Germinal center (tissue), 1 donor: ENCODE data around the gene GPR84.
"Not testable (repeated sequence)": the region's sequence is repeated elsewhere in the genome, so short reads cannot be mapped to it uniquely, and the experiment has no call there.

Experiments used
- DNase-seq: peaks from one replicate; pipeline ENCODE4 v3.0.0; 2012; ENCODE audit warnings: mixed read lengths, low spot score

The GPR84 gene

DNA sequence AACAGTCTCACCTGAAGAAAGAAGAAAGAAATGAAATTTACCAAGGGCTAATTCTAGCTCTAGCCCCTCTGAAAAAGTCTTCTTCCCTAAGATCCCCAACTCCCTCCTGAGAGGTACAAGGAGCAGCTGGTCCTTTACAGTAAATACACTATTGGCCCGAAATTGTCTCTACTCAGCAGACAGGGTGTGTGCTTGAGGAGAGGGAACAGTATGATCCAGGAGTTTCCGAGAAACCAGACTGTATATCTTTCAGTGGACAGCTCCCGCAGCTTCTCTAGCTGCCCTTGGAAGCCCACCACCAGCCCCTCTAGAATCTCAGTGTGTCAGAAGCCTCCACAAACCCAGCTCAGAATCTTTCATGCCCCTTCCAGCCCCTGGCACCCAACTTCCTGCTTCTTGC is 8.1 kb downstream of the GPR84 start:
- no peak for DNase-seq

DNA sequence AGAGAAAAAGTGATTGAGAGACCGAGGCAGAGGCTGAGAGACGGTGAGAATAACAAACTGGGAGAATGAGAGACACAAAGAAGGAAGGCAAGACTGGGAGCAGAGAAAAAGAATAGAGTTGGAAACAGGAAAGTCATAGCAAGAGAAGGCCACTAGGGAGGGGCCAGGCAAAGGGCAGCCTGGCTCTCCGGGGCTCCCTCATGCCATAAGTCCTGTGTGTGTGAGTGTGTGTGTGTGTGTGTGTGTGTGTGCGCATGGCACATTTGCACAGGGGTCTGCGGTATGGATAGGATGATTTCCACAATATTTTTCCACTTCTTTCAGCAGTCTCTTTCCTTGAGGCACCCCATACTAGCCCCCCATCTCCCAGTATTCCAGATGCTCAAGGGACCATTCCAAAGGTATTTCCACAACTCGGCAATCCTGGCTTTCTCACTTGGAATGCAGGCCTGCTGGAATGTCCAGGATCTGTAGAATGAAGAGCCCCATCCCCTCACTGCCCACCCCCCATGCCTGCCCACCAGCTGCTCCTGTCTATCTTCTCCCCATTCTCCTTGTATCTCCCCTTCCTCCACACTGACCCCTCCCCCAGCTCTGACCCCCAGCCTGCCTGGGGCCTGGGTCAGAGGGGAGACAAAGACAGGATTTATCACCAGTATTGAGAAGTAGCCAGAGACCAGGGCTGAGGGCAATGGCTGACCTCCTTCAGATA is 9.0 kb downstream of the GPR84 start:
- DNase-seq, result no peak

DNA sequence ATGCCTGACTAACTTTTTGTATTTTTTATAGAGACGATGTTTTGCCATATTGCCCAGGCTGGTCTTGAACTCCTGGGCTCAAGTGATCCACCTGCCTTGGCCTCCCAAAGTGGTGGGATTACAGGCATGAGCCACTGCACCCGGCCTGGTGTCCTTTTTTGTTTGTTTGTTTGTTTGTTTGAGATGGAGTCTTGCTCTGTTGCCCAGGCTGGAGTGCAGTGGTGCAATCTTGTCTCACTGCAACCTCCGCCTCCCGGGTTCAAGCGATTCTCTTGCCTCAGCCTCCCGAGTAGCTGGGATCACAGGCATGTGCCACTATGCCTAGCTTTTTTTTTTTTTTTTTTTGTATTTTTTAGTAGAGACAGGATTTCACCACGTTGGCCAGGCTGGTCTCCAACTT is 10.0 kb downstream of the GPR84 start:
- not testable (repeated sequence) for DNase-seq

DNA sequence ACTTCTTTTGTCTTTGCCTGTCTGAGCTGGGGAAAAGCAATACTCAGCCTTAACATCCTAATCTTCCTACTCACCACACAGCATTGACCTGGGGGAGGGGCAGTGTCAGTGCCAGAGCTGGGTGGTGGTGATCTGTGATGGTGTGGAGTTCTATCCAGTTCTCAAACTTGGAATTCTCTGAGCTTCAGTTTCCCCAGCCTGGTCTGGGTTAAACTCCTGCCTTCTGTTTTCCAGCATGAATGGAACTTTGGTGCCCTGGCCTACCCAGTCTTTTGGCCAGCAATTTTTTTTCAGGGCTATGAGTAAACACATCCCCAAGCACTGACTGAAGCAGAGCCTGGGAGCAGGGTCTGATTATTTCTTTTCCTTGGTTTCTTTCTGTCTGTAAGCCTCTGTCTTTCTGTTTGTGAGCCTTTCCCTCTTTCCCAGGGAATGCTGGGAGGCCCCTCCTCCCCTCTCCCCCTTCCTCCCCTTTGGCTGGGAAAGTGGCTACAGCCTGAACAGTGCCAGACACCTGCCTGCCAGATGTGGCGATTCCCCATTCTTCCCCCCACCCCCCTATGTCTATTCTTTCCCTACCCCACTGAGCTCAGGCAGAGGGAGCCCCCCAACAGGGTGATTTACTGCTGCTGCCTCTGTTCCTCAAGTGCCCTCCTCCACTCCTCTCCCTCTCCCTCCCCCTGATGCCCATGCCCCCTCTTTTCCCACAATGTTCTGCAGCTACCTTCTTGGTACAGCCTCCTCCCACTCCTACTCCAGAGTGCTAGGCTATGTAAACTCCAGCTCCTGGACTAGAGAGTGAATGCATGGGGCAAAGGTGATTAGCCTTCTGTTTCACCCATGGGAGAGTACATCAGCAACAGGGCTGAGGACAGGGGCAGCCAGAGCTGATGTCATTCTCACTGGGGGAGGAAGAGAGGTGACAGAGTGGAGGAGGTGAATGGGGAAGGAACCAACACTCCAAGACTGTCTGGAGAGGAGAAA is 11.1 kb downstream of the GPR84 start:
- DNase-seq, result no peak

DNA sequence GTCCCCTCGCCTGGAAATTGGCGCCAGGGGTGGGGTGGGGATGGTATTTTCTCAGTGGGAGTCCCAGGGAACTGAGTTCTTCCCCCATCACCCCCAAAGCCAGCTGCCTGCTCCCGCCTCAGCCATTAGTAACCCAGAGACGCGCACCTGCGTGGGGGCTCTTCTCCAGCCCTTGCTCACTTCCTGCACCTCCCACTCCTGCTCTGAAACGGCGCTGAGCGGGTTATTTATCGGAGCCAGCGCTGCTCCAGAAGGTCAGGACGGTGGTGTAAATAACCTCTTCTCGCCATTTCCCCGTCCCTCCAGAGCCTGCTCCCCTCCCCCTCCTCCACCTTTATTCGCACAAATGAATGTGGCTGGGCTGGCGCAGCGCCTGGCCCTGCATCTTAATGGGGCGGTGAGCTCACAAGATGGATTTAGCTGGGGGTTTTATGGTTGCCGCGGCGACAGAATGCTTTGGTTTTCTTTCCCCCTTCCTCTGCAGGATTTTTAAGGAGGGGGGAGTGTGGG is 12.2 kb downstream of the GPR84 start:
- no peak for DNase-seq

DNA sequence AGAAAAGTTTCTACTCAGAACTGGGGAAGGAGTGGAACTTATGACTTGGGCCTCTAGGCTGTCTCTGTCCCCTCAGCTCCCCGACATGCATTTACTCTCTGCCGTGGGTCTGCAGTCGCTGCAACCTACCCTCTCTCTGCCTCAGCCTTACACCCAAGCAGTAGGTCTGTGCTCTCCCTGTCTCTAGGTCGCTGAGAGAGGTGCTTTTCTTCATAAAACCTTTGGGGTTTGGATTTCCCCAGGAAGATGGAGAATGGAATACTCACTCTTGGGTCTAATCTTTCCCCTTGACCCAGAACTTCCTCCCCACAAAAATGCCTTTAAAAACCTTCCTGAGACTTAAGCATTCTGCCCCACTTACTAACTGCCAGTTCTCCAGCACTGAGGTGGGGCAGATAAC is 12.9 kb downstream of the GPR84 start:
- DNase-seq, result no peak

DNA sequence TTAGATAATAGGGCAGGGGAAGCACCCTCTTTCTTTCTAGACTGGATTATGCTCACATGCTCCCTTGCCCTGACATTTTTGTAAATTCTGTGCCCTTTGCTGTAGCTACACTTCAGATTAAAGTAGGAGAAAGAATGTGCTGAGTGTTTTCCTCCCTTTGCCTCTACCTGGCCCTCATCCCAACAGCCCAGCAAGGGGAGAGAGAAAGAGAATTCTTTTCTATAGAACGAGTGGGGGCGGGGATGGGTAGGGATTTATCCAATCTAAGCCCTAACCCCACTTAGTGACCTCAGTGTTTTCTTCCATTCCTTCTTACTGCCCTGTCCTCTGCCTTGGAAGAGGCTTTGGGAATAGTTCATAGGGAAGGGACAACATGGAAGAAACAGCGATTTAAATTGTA is 13.5 kb downstream of the GPR84 start:
- no peak for DNase-seq

DNA sequence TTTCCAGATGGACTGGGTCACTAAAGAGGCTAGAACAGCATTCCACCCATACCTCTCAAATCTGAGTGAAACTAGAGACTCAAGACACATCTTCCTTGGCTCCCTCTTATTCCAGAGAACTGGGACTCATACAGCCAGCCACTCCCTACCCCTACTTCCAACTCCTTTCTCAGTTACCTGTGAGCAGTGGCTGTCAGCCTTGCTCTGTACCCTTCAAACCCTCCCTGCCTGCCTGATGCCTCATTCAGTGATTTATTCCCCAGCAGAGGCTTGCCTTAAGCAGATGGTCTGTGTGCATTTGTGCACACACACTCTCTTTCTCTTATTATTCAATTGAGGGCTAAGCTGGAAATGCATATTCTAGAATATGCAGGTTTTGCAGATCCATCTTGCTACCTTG is 14.6 kb downstream of the GPR84 start:
- no peak for DNase-seq

DNA sequence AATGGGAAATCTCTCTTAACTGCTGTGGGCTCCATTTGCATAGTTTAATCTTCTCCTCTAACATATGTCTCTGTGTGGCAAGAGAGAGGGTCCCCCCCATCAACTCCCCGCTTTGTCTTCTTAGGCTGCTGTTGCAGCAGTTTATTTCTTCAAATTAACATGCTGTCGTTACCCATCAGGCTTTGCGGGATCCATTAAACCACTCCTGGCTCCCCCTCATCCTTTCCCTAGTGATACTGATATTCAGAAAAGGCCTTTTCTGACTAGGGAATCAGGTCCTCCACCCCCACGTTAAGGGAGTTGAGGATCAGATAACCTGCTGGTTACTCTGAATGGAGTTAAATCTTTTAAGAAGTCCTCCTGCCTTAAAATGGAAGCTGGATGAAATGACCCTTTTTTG is 15.2 kb downstream of the GPR84 start:
- DNase-seq, result no peak

DNA sequence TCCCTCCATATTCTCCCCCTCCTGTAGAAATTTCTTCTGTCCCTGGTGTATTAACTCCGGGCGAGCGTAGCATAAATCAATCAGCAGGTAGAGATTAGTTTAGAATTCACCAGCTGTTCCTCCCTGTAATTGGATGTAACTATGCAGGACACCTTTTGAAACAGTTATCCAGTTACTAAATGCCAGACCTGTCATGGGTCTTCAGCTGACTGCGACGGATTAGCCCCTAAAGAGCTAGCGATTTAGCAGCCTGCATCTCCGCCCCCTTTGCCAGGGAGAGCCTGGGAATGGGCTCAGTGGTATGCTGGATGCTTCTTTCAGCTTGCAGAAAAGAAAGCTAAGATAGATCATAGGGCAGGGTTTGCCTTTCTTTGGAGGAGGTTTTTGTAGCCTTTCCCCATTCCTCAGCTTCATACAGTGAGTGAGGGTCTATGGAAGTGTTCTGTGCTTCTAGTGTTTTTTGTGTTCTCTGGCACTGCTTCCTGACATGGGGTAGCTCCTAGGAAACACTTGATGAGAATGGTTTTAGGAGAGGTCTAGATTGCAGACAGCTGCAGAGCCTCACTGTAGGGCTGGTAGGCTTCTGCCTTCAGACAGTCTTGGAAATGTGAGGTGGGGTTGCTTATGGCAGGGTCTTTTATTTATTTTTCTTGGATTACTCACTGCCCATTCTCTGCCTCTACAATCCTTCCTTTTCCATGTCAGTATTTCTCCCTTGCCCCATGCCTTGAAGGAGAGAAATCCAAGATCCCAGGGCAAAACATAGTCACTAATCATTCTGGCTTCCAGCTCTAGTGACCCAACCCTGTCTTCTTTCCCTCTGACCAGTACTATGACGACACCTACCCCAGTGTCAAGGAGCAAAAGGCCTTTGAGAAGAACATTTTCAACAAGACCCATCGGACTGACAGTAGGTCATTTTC is 22.6 kb downstream of the GPR84 start:
- no peak for DNase-seq

DNA sequence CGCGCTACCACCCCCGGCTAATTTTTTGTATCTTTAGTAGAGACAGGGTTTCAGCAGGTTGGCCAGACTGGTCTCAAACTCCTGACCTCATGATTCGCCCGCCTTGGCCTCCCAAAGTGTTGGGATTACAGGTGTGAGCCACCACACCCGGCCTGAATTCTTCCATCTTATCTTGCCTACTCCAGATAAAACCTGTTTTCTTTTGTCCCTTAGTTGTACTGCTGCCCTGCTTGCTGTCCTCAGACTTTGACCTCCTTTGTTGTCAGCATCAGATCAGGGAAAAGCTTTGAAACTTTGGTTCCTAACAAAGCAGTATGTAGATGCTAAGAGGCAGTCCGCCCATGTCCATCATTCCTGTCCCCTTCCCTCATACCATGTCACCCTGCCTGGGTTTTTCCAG is 23.4 kb downstream of the GPR84 start:
- DNase-seq, result no peak

DNA sequence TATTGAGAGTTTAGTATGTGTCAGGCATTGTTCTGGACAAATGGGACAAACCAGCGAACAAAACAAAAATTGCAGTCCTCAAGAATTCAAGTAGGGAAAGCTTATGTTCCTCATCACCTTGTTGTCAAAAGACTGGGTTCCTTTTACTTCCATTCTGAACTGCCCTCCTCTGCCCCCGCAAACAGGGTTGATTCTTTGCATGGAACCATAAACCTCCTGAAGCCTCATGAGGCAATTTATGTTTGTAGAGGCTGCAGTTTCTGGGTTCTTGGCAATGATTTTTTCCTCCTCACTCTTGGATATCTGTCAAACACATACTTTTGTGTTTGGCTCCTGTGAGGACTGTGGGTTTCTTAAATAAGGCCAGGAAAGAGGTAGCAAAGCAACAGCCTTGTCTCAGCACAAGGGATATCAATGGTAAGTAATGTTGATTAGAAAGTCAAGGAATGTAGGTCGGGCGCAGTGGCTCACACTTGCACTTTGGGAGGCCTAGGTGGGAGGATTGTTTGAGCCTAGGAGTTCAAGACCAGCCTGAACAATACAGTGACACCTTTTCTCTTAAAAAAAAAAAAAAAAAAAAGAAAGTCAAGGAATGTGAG is 25.5 kb downstream of the GPR84 start:
- DNase-seq, result no peak

DNA sequence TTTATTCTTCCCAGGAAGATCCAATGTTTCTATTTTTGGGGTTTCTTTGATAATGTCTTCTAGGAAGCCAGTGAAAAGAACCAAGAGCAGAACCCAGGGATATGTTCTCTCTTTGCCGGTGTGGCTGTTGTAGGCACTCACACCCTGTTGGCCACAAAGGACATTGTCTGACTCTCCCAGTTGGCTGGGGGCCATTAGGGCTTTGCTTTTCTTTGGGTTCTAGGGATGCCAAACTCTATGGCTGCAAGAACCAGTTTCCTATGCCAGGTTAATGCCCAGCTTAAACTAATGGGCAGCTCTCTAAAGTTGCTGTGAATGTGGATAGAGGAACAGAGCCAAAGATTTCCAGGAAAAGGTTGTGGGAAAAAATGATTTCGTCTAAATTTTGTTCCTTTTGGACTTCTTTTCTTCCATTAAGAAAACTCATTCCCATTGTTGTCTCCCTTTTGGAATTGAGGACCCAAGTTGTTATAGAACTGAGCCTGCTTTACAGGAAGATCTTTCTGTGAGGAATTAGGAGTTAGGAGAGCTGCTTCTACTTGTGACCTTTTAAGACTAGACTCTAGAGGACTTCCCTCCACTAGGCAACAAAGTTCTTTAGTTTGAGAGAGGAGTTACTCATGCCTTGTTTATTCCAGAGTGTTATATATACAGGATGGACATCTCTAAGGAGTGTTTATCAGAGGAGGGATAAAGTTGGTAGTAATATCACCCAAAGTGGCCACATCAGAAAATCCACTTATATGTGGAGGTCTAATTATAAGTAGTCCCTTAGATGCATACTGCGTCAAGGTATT is 26.2 kb downstream of the GPR84 start:
- no peak for DNase-seq

DNA sequence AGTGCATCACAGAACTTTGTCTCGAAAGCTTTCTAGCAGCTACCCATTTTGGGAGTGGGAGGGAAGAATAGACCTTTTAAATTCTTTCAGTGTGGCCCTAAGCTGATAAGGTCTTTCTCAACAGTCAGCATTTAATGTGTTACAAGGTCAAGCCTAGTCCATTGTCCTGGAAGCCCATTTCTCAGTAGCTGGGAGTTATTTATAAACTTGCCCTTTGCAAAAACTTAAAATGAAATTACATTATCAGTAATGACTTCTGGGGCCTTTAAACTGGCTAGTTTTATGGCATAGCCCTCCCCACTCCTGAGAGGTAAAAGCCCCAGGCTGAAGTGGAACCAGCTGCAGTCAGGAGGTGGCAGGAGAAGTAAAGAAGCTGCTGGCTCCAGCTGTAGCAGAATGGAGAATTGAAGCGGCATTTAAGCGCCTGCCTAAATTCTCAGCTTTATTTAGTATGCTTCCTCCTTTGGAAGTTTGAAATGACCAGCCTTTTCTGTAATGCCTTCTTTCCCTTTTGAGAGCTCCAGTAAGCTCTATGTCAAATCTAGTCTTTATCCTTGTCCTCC is 26.9 kb downstream of the GPR84 start:
- DNase-seq, result no peak

DNA sequence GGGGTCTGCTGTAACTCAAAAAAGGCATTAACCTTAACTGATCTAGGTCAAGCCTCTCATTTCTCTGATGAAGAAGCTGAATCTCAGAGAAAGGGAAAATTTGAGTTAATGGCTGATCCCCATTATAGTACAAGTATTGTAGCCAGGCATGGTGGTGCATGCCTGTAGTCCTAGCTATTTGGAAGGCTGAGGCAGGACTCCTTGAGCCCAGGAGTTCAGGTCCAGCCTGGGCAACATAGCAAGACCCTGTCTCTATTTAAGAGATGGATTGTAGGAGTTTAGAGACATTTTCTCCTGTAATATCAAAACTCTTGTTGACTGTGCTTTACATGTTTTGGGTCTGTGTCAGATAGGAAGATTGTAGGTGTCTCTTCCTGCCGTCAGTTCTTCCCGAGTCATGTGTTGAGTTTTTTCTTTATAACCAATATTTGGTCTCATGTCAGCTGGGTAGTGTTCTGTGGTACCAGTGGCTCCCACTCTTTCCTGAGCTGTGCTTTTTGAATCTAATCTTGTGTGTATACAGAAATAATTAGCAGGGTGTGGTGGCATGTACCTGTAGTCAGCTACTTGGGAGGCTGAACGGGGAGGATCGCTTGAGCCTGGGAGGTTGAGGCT is 30.8 kb downstream of the GPR84 start:
- DNase-seq, result no peak

DNA sequence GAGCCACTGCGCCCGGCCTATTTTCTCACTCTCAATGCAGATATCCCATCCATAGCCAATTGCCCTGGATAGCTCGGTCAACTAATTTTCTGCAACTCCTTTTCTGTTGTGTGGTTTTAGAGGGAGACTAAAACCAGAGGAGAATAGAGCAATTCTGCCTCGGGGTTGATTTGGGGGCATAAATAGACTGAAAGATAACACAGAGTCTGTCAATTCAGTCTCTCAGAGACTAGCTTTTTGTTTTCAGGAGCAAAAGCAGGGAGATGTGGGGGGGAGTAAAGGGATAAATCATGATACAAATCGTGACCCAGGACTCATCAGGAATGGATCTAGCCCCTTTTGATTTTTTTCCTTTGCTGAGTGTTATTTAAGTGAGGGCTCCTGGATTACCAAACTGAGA is 32.8 kb downstream of the GPR84 start:
- DNase-seq, result no peak

DNA sequence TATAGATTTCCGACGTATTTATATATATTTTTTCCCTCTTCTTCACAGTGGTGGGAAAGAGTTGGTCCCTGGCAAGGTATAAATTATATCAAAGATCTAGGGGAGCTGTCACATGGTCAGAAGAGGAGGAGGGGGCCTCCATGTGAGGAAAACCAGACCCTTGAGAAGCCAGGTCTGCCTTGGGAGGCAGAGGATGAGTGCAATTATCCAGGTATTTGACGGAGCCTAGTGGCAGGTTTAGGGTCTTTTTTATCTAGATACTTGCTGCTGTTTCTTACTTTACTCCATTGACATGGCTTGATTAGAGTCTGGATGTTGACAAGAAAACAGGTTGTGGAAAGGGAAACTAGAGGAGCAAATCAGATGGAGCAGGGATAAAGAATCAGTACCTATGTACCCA is 33.8 kb downstream of the GPR84 start:
- DNase-seq, result no peak

DNA sequence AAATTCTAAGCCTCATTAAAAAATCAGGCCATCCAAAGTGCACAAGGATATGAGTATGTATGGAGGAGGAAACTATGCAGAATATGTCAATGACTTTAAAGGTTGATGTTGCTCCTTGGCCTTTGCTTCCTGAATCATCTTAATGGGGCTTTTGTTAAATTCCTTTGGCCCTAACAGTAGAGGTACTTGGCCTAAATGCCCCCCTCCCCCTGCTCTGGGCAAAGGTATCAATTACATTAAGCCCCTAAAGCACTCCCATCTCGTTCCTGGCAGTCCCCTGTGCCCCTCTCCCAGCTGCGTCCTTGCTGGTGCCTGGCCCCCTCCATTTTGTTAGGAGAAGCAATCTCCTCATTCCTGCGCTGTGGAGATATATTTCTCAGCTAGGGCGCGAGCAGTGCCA is 34.5 kb downstream of the GPR84 start:
- DNase-seq, result no peak

DNA sequence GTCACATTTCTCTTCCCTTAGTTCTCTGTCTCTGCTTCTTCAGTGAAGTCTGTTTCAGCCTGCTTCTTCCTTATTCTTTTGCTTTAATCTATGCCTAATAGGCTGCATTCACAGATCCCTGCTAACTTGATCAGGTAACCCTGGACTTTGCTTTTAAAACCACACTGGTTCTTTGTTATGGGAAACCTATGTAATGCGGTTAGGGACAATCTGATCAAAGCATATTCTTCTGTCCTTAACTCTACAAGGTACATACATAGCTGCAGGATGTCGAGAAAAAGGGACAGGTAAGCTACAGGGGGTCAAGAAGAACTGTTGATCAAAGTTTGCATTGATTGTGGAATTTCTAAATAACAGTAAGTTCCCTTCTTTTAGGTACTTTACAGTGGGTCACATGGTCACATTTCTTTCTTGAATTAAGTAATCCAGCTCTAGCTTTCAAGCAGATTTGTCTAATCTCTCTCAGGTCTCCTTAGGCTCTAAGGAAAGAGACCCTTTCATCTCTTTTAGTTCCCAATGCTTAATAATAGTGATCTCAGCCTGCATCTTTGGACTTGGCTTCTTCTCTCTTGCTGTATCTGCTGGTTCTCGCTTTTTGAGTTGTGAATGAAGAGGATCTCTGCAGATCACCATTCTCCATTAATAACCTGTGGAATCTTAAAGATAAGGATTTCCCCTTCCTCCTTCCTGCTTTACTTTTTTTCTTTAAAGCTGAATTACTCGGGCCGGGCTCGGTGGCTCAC is 35.5 kb downstream of the GPR84 start:
- no peak for DNase-seq
